ENCODE results near the gene CPO. TPM values are rescaled to one million over a fixed set of nuclear protein-coding genes. Genes with fewer than 3 reads are reported as not detected.

The CPO gene
- total RNA-seq, 2 experiments from 2014 or later, result not detected

DNA sequence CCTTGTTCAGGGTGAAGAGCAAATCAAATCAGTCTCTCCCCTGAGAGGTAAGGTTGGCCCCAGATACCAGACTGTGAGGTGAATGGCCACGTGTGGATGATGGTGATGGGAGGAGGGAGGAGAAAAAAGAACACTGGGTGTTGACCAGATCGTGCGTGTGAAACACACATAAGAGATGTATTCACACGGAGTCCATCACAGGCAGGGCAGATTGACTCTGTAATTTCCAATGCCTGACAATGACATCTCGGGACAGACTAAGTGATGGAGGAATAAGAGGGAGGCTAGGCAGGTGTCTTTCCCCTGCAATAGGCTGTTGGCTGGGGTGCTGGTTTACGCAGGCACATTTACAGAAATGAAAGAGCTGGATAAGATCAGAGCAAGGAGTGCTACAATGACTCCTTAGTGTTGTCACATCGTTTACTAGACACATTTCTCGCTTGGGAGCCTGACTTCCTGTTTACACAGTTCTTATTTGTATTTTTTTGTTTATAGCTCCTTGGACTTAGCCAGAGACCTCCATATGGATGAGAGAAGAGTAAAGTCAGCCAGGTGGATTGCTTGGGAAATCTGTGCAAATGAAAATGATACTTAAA, 43.1 kb downstream of the CPO start:
- no peaks in the 10 kb centered on the region for H3K36me3 ChIP-seq (ENCODE audit: insufficient read depth, low read length)
- intact Hi-C loops (cut with micrococcal nuclease; ENCODE audit: unreplicated experiment), result loop anchor here (10.0 kb wide), 1 partner anchor 492 kb away; no protein-coding TSS in a partner anchor
- H3K27ac ChIP-seq (ENCODE audit: low read depth, low read length, poor library complexity, severe bottlenecking), result no peak overlapping the region
- H3K4me1 ChIP-seq (ENCODE audit: insufficient read depth, low read length, poor library complexity, severe bottlenecking), result no peaks in the 10 kb centered on the region
- H3K4me3 ChIP-seq (ENCODE audit: low read depth, low read length, poor library complexity, severe bottlenecking), result no peak overlapping the region
- TF ChIP-seq EZH2phosphoT487 (IDR thresholded peaks at IDR 0.05; ENCODE audit: borderline replicate concordance, low read depth, low read length) (no peak), CTCF (conservative IDR thresholded peaks at IDR 0.05; ENCODE audit: low read length) (no peak)
- H3K4me2 ChIP-seq (ENCODE audit: low read length), result no peak overlapping the region
- H3K9me2 ChIP-seq (ENCODE audit: insufficient read depth, low read length), result no peaks in the 10 kb centered on the region
- POLR2A ChIA-PET, result interaction anchor here (0.6 to 1.0 kb wide), 2 partner anchors 12 to 142 kb away, joined by 3 read pairs; no protein-coding TSS in a partner anchor
- no peaks in the 10 kb centered on the region for H3K79me2 ChIP-seq (ENCODE audit: insufficient read depth, low read depth, low read length)
- CTCF ChIA-PET (ENCODE audit: unreplicated experiment), result no interaction called here
- H2AFZ ChIP-seq (ENCODE audit: low read length), result no peak overlapping the region
- BruUV-seq (replicated peaks), result no TSS peak
- H3K9me3 ChIP-seq (ENCODE audit: low read length), result no peaks in the 10 kb centered on the region
- no peak for DNase-seq (ENCODE audit: low spot score)
- no peaks in the 10 kb centered on the region for H4K20me1 ChIP-seq (ENCODE audit: insufficient read depth, low read length)

GRCh38 chr2:206983161-206983859, 44.0 kb downstream of the CPO start:
- TF ChIP-seq EZH2phosphoT487 (IDR thresholded peaks at IDR 0.05; ENCODE audit: borderline replicate concordance, low read depth, low read length) (no peak), CTCF (conservative IDR thresholded peaks at IDR 0.05; ENCODE audit: low read length) (no peak)
- H2AFZ ChIP-seq (ENCODE audit: low read length), result no peak overlapping the region
- POLR2A ChIA-PET, result interaction anchor here (0.6 to 1.0 kb wide), 2 partner anchors 12 to 143 kb away, joined by 3 read pairs; no protein-coding TSS in a partner anchor

GRCh38 chr2:206984206-206984605, 44.9 kb downstream of the CPO start:
- no TSS peak for BruUV-seq (replicated peaks)
- no peak for DNase-seq (ENCODE audit: low spot score)
- intact Hi-C loops (cut with micrococcal nuclease; ENCODE audit: unreplicated experiment), result loop anchor here (10.0 kb wide), 1 partner anchor 491 kb away; no protein-coding TSS in a partner anchor
- POLR2A ChIA-PET, result no interaction called here
- Histone ChIP-seq H3K36me3 (ENCODE audit: insufficient read depth, low read length) (no peaks in the 10 kb centered on the region), H2AFZ (ENCODE audit: low read length) (no peak overlapping the region), H3K4me2 (ENCODE audit: low read length) (no peak overlapping the region), H3K79me2 (ENCODE audit: insufficient read depth, low read depth, low read length) (no peaks in the 10 kb centered on the region), H3K9me2 (ENCODE audit: insufficient read depth, low read length) (no peaks in the 10 kb centered on the region), H4K20me1 (ENCODE audit: insufficient read depth, low read length) (no peaks in the 10 kb centered on the region), H3K4me3 (ENCODE audit: low read depth, low read length, poor library complexity, severe bottlenecking) (no peak overlapping the region), H3K9me3 (ENCODE audit: low read length) (no peaks in the 10 kb centered on the region), H3K27ac (ENCODE audit: low read depth, low read length, poor library complexity, severe bottlenecking) (no peak overlapping the region), H3K4me1 (ENCODE audit: insufficient read depth, low read length, poor library complexity, severe bottlenecking) (no peaks in the 10 kb centered on the region)
- CTCF ChIA-PET (ENCODE audit: unreplicated experiment), result no interaction called here
- no peak for TF ChIP-seq EZH2phosphoT487 (IDR thresholded peaks at IDR 0.05; ENCODE audit: borderline replicate concordance, low read depth, low read length)
- no peak for TF ChIP-seq CTCF (conservative IDR thresholded peaks at IDR 0.05; ENCODE audit: low read length)

More at GRCh38 chr2:206983161-206983859, 44.0 kb downstream of the CPO start:
- H3K9me3 ChIP-seq (ENCODE audit: low read length), result no peaks in the 10 kb centered on the region
- no peak overlapping the region for H3K27ac ChIP-seq (ENCODE audit: low read depth, low read length, poor library complexity, severe bottlenecking)
- no peak overlapping the region for H3K4me2 ChIP-seq (ENCODE audit: low read length)
- H4K20me1 ChIP-seq (ENCODE audit: insufficient read depth, low read length), result no peaks in the 10 kb centered on the region
- H3K36me3 ChIP-seq (ENCODE audit: insufficient read depth, low read length), result no peaks in the 10 kb centered on the region
- intact Hi-C loops (cut with micrococcal nuclease; ENCODE audit: unreplicated experiment), result loop anchor here (10.0 kb wide), 1 partner anchor 491 kb away; no protein-coding TSS in a partner anchor
- CTCF ChIA-PET (ENCODE audit: unreplicated experiment), result no interaction called here
- DNase-seq (ENCODE audit: low spot score), result no peak
- H3K4me3 ChIP-seq (ENCODE audit: low read depth, low read length, poor library complexity, severe bottlenecking), result no peak overlapping the region
- no peaks in the 10 kb centered on the region for H3K79me2 ChIP-seq (ENCODE audit: insufficient read depth, low read depth, low read length)
- BruUV-seq (replicated peaks), result no TSS peak
- no peaks in the 10 kb centered on the region for H3K4me1 ChIP-seq (ENCODE audit: insufficient read depth, low read length, poor library complexity, severe bottlenecking)
- H3K9me2 ChIP-seq (ENCODE audit: insufficient read depth, low read length), result no peaks in the 10 kb centered on the region
